Measurements from ENCODE around the gene SLC25A17.

DNA sequence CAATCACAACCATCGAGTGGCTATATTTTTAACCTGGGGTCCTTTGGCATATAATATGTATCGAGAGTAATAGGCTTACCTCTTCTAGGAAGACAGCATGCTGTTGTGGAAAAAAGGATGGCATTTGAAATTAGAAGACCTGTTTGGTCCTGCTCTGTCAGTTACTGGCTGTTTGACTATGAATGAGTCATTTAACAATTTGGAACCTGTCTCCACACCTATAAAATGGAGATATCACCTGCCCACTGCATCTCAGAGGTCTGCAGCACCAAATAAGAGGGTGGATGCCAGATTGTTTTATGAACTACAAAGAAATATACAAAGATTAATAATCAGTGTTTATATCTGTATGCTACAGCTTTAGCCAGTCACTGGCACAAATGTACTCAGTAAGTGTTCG lies 60.8 kb downstream of the SLC25A17 start:
- no peak for TF ChIP-seq EZH2phosphoT487 (conservative IDR thresholded peaks at IDR 0.05; ENCODE audit: low read length)
- TF ChIP-seq, protein P1, sequence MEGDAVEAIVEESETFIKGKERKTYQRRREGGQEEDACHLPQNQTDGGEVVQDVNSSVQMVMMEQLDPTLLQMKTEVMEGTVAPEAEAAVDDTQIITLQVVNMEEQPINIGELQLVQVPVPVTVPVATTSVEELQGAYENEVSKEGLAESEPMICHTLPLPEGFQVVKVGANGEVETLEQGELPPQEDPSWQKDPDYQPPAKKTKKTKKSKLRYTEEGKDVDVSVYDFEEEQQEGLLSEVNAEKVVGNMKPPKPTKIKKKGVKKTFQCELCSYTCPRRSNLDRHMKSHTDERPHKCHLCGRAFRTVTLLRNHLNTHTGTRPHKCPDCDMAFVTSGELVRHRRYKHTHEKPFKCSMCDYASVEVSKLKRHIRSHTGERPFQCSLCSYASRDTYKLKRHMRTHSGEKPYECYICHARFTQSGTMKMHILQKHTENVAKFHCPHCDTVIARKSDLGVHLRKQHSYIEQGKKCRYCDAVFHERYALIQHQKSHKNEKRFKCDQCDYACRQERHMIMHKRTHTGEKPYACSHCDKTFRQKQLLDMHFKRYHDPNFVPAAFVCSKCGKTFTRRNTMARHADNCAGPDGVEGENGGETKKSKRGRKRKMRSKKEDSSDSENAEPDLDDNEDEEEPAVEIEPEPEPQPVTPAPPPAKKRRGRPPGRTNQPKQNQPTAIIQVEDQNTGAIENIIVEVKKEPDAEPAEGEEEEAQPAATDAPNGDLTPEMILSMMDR (IDR thresholded peaks at IDR 0.05; ENCODE audit: insufficient read depth, low read length, poor library complexity, severe bottlenecking): no peak

All from SU-DHL-6 (cell line).